ENCODE measurements around the gene RAPGEF5.

- TF ChIP-seq CTCF (IDR thresholded peaks at IDR 0.05) (no peak), POLR2A (IDR thresholded peaks at IDR 0.05) (no peak), POLR2AphosphoS5 (IDR thresholded peaks at IDR 0.05) (no peak)
Observed at GRCh38 chr7:22147868-22148267, 209.1 kb downstream of the RAPGEF5 start.
